OCI-LY3 (cell line): ENCODE data around the gene HID1.

Source experiments
- H2AFZ ChIP-seq: fragments of 200-600, 300-600 bp; shearing (Covaris generic); 2 replicates; pipeline ENCODE4 v1.6.0; 2014; ENCODE audit warnings: antibody characterized with exemption, low read depth, low read length
- H3K27ac ChIP-seq: fragments of 200-600, 300-600 bp; sonication (generic); 2 replicates; pipeline ENCODE4 v1.5.1; 2014; ENCODE audit warnings: mild to moderate bottlenecking, low read length, moderate library complexity, mixed read lengths
- H3K27me3 ChIP-seq: fragments of 200-600, 300-600 bp; sonication (generic); 2 replicates; pipeline ENCODE4 v1.6.1; 2014; ENCODE audit warnings: low read depth, low read length, mixed read lengths
- H3K36me3 ChIP-seq: fragments of 200-600, 300-600 bp; sonication (generic); replicated peaks from 2 replicates; pipeline ENCODE3; 2014; ENCODE audit warnings: low read depth, low read length, mixed read lengths
- H3K4me1 ChIP-seq: fragments of 300-600, 200-600 bp; sonication (generic); 2 replicates; pipeline ENCODE4 v1.6.1; 2014; ENCODE audit warnings: low read length, mixed read lengths
- H3K4me2 ChIP-seq: fragments of 200-600, 300-600 bp; sonication (generic); 2 replicates; pipeline ENCODE4 v1.6.1; 2014; ENCODE audit warnings: low read length, mixed read lengths
- H3K4me3 ChIP-seq: fragments of 300-600, 200-600 bp; sonication (generic); 2 replicates; pipeline ENCODE4 v1.5.1; 2014; ENCODE audit warnings: antibody characterized with exemption, mild to moderate bottlenecking, low read length, moderate library complexity
- H3K79me2 ChIP-seq: fragments of 300-600, 200-600 bp; shearing (Covaris generic); 2 replicates; pipeline ENCODE4 v1.6.1; 2014; ENCODE audit warnings: mild to moderate bottlenecking, low read length, mixed read lengths
- H3K9ac ChIP-seq: fragments of 300-600, 200-600 bp; shearing (Covaris generic); 2 replicates; pipeline ENCODE4 v1.6.0; 2014; ENCODE audit warnings: mild to moderate bottlenecking, low read length, moderate library complexity
- H3K9me3 ChIP-seq: fragments of 200-600, 300-600 bp; shearing (Covaris generic); 2 replicates; pipeline ENCODE4 v1.6.1; 2014; ENCODE audit warnings: low read length, mixed read lengths; ENCODE audit not compliant: insufficient read depth
- H4K20me1 ChIP-seq: fragments of 200-600, 300-600 bp; sonication (generic); 2 replicates; pipeline ENCODE4 v1.6.1; 2016; ENCODE audit warnings: low read length, mixed read lengths; ENCODE audit not compliant: insufficient read depth
- CTCF ChIP-seq: fragments of 200-600, 300-600 bp; sonication (generic); IDR thresholded peaks from 2 replicates; pipeline ENCODE4 v1.5.1; 2014; ENCODE audit warnings: antibody characterized with exemption, low read length, low read depth
- EZH2phosphoT487 ChIP-seq: fragments of 200-600 bp; shearing (Covaris generic); IDR thresholded peaks from 2 replicates; pipeline ENCODE4 v1.6.1; 2018; ENCODE audit warnings: antibody characterized with exemption, mixed run types, low read depth

HID1 gene

GRCh38 chr17:74994440-74994839 is 21.9 kb upstream of the HID1 start:
- no peaks in the 10 kb centered on the region for H4K20me1 ChIP-seq
- no peaks in the 10 kb centered on the region for H3K4me1 ChIP-seq
- no peak overlapping the region for H3K27ac ChIP-seq
- no peak for TF ChIP-seq CTCF
- TF ChIP-seq EZH2phosphoT487, result no peak
- H3K4me2 ChIP-seq, result no peak overlapping the region
- H3K4me3 ChIP-seq, result no peak overlapping the region
- no peaks in the 10 kb centered on the region for H3K79me2 ChIP-seq
- no peak overlapping the region for H2AFZ ChIP-seq
- H3K9ac ChIP-seq, result no peak overlapping the region
- H3K9me3 ChIP-seq, result no peaks in the 10 kb centered on the region
- no peaks in the 10 kb centered on the region for H3K27me3 ChIP-seq
- no peaks in the 10 kb centered on the region for H3K36me3 ChIP-seq

DNA sequence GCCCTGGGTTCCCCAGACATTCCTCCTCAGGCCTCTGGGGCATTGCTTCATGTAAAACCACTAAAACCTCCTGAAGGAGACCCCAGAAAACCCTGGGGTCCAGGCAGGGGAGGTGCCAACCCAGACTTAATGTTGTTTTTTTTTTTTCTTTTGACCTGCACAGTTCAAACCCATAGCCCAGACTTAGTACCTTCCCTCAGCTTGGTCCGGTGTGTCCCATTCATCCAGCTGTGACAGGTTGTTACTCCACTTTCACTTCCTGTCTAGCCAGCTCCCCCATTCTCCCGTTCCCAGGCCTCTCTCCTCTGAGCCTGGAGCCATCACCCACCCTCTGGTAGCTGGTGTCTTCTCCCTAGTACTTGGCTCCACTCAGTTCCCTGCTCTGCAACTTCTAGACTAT is 19.7 kb upstream of the HID1 start:
- H3K4me2 ChIP-seq, result no peak overlapping the region
- H3K27me3 ChIP-seq, result peaks cover 9% of the 10 kb centered on the region; the same call in 1 of the 2 replicates
- TF ChIP-seq EZH2phosphoT487 (no peak), CTCF (no peak)
- no peak overlapping the region for H3K4me3 ChIP-seq
- H3K36me3 ChIP-seq, result no peaks in the 10 kb centered on the region
- H2AFZ ChIP-seq, result no peak overlapping the region
- H3K9me3 ChIP-seq, result no peaks in the 10 kb centered on the region
- no peaks in the 10 kb centered on the region for H4K20me1 ChIP-seq
- H3K4me1 ChIP-seq, result no peaks in the 10 kb centered on the region
- no peak overlapping the region for H3K9ac ChIP-seq
- no peaks in the 10 kb centered on the region for H3K79me2 ChIP-seq
- no peak overlapping the region for H3K27ac ChIP-seq

GRCh38 chr17:74990581-74991105 is 18.1 kb upstream of the HID1 start:
- H3K79me2 ChIP-seq, result no peaks in the 10 kb centered on the region
- H3K4me1 ChIP-seq, result peaks cover 9% of the 10 kb centered on the region
- no peaks in the 10 kb centered on the region for H4K20me1 ChIP-seq
- no peak overlapping the region for H3K27ac ChIP-seq
- no peaks in the 10 kb centered on the region for H3K9me3 ChIP-seq
- H3K4me2 ChIP-seq, result no peak overlapping the region
- H3K36me3 ChIP-seq, result no peaks in the 10 kb centered on the region
- no peak overlapping the region for H2AFZ ChIP-seq
- no peak overlapping the region for H3K9ac ChIP-seq
- TF ChIP-seq CTCF, result no peak
- no peak for TF ChIP-seq EZH2phosphoT487
- H3K4me3 ChIP-seq, result no peak overlapping the region
- H3K27me3 ChIP-seq, result peaks cover 15% of the 10 kb centered on the region; the same call in 1 of the 2 replicates

DNA sequence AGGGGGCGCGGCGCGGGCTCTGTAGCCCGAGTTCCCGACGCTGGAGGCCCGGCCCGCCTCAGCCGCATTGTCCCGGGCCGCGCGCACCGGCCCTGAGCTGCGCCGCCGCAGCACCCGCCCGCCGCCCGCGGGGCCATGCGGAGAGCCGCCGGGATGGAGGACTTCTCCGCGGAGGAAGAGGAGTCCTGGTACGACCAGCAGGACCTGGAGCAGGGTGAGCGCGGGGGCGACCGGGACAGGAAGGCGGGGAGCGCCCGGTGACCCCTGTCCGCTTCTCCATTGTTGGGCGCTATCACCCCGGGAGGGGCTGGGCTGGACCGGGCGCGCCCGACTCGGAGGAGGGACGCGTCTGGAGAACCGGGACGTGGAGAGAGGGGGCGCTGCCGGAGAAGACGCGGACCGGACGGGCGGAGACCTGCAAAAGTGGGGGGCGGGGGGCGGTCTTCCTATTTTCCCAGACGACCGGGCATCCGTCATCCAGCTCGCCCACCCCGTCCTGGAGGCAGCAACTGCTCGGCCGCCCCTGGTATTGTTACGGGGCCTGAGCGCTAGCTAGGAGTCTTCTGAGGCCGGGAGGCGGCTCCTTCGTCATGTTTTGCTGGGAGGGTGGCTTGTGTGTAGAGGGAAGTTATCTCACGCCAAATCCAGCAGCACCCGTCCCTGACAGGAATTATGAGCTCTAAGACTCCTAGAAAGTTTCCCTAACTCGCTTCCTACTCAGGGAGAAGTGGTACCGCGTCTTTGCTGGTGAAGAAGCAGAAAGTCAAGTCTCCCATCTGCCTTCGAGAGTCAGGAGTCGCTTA is 15.6 kb upstream of the HID1 start:
- Histone ChIP-seq H3K9ac (peak overlapping the region; percentile 62), H3K79me2 (no peaks in the 10 kb centered on the region), H2AFZ (no peak overlapping the region), H3K27me3 (peaks cover 27% of the 10 kb centered on the region), H3K36me3 (no peaks in the 10 kb centered on the region), H3K4me3 (peak overlapping the region; percentile 95), H4K20me1 (no peaks in the 10 kb centered on the region), H3K27ac (no peak overlapping the region), H3K4me2 (peak overlapping the region; percentile 79), H3K9me3 (no peaks in the 10 kb centered on the region), H3K4me1 (peaks cover 9% of the 10 kb centered on the region)
- TF ChIP-seq EZH2phosphoT487 (no peak), CTCF (no peak)
